Measurements from ENCODE around the gene MCOLN1. TPM values are rescaled to one million over a fixed set of nuclear protein-coding genes. Genes with fewer than 3 reads are reported as not detected.

The MCOLN1 gene
- polyA plus RNA-seq, 1 of the 3 experiments (the other 2 are of a cell fraction) = 28.4 TPM

GRCh38 chr19:7527516-7528191 lies 5.2 kb downstream of the MCOLN1 start (continued):
- TF ChIP-seq TCF12 (IDR thresholded peaks at IDR 0.05) (no peak), MXI1 (IDR thresholded peaks at IDR 0.05; ENCODE audit: low read depth, low read length) (no peak), REST (IDR thresholded peaks at IDR 0.05; ENCODE audit: low read depth, low read length) (no peak), RFX5 (IDR thresholded peaks at IDR 0.05; ENCODE audit: low read length) (no peak), SMC3 (IDR thresholded peaks at IDR 0.05; ENCODE audit: low read depth, low read length) (no peak), FOXJ3 (CRISPR knock-in tag; IDR thresholded peaks at IDR 0.05) (no peak), EZH2phosphoT487 (IDR thresholded peaks at IDR 0.05; ENCODE audit: borderline replicate concordance, low read depth) (no peak), YY1 (IDR thresholded peaks at IDR 0.05; ENCODE audit: low read depth) (no peak)

- 93% methylated on average over 5 of the region's 7 CpGs for WGBS (ENCODE audit: low lambda C conversion rate)
- Histone ChIP-seq H3K9me3 (no peaks in the 10 kb centered on the region), H3K4me1 (ENCODE audit: control insufficient read depth in 1 of 2, insufficient read depth in 2 of 2, low read depth in 1 of 2, low read length in 1 of 2) (peaks cover 4 to 9% of the 10 kb centered on the region in 2 experiments; a peak in 2 of 4 replicates), H3K79me2 (ENCODE audit: insufficient read depth) (peaks cover 1% of the 10 kb centered on the region), H3F3A (replicated peaks; ENCODE audit: insufficient read depth) (no peaks in the 10 kb centered on the region), H3K4me3 (ENCODE audit: low read depth in 2 of 2, low read length in 1 of 2) (no peak overlapping the region), H2AFZ (ENCODE audit: low read depth) (no peak overlapping the region), H3K9me2 (no peaks in the 10 kb centered on the region), H3K27ac (ENCODE audit: low read depth in 2 of 2, low read length in 1 of 2) (no peak overlapping the region), H3K4me2 (no peak overlapping the region), H4K20me1 (ENCODE audit: insufficient read depth) (no peaks in the 10 kb centered on the region), H3K9ac (no peak overlapping the region), H3K36me3 (replicated peaks in 1 of 2; ENCODE audit: control insufficient read depth in 1 of 2, insufficient read depth in 2 of 2, low read length in 1 of 2) (peaks cover 0 to 3% of the 10 kb centered on the region in 2 experiments), H3K27me3 (ENCODE audit: insufficient read depth) (no peaks in the 10 kb centered on the region)
- no peak for DNase-seq
- TF ChIP-seq PBX3 (IDR thresholded peaks at IDR 0.05) (no peak), CTCF (IDR thresholded peaks at IDR 0.05) (no peak), TAF1 (IDR thresholded peaks at IDR 0.05; ENCODE audit: borderline replicate concordance, low read depth, low read length) (no peak), NFIC (IDR thresholded peaks at IDR 0.05; ENCODE audit: borderline replicate concordance) (no peak), FOXJ3 (CRISPR knock-in tag; IDR thresholded peaks at IDR 0.05) (no peak), YY1 (IDR thresholded peaks at IDR 0.05; ENCODE audit: low read depth) (no peak), FOSL2 (IDR thresholded peaks at IDR 0.05; ENCODE audit: borderline replicate concordance, low read depth) (no peak), IRF3 (IDR thresholded peaks at IDR 0.05; ENCODE audit: low read depth, low read length) (no peak), POLR2AphosphoS5 (IDR thresholded peaks at IDR 0.05; ENCODE audit: low read depth, low read length) (no peak), MAX (IDR thresholded peaks at IDR 0.05; ENCODE audit: low read depth) (no peak), RXRA (IDR thresholded peaks at IDR 0.05; ENCODE audit: borderline replicate concordance, low read depth) (no peak), FOXM1 (IDR thresholded peaks at IDR 0.05; ENCODE audit: low read depth) (no peak)
- CTCF ChIA-PET = no interaction called here
- POLR2A ChIA-PET = no interaction called here
Measured at GRCh38 chr19:7528192-7528519, 5.7 kb downstream of the MCOLN1 start.

Data from SK-N-SH (cell line).